ENCODE data around the gene PGA5. TPM values are rescaled to one million over a fixed set of nuclear protein-coding genes. Genes with fewer than 3 reads are reported as not detected.

The PGA5 gene
- total and polyA plus RNA-seq, 10 of the 15 experiments (the other 5 are each of a cell fraction or from before 2014, with no cell fraction given): not detected

DNA sequence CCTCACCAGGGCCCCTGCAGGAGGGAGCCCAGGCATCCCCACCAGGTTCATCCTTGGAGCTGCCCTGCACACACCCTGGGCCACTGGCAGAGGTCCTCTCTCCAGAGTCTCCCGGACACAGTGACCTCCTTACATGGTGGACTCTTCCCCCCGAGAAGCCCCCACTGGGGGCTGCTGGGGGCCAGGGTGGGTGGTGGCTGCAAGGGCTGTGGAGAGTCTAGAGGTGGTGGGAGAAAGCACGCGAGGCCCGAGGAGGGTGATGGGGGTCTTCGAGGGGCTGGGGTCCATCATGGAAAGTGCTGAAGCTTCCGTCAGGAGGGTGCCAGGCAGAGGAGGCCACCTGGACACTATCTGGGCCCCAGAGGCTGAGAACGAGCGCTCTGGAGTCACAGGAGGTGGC is 17.6 kb downstream of the PGA5 start:
- Histone ChIP-seq H3K4me3 (no peak overlapping the region), H4K20me1 (ENCODE audit: control insufficient read depth, insufficient read depth) (no peaks in the 10 kb centered on the region), H3K4me1 (ENCODE audit: control insufficient read depth, insufficient read depth, low read length) (no peaks in the 10 kb centered on the region), H3K79me2 (ENCODE audit: control insufficient read depth, insufficient read depth, low read length) (no peaks in the 10 kb centered on the region), H2AFZ (ENCODE audit: control insufficient read depth, low read depth, low read length) (no peak overlapping the region), H3K27me3 (replicated peaks in 1 of 2; ENCODE audit: control insufficient read depth in 2 of 2, insufficient read depth in 2 of 2, low read length in 1 of 2) (no peaks in the 10 kb centered on the region), H3K4me2 (ENCODE audit: control insufficient read depth, insufficient read depth) (no peak overlapping the region), H3K36me3 (ENCODE audit: control insufficient read depth in 2 of 2, insufficient read depth in 2 of 2, low read length in 1 of 2) (no peaks in the 10 kb centered on the region), H3K9ac (ENCODE audit: control insufficient read depth, insufficient read depth, low read length) (no peak overlapping the region), H3K9me3 (replicated peaks; ENCODE audit: control insufficient read depth, insufficient read depth, low read length) (no peaks in the 10 kb centered on the region), H3K27ac (ENCODE audit: control insufficient read depth, insufficient read depth) (no peak overlapping the region)
- BruUV-seq (replicated peaks): no TSS peak
- DNase-seq (ENCODE audit: low read depth, low spot score): no peak
- ChIA-PET SMC1A (ENCODE audit: uncharacterized antibody, unreplicated experiment) (interaction anchor here (1.1 kb wide), 1 partner anchor 77 kb away, joined by 3 read pairs; no protein-coding TSS in a partner anchor), RAD21 (ENCODE audit: unreplicated experiment) (interaction anchor here (1.3 to 1.4 kb wide), 2 partner anchors 78 to 127 kb away, joined by 6 to 7 read pairs; no protein-coding TSS in a partner anchor), CTCF (interaction anchor here (1.0 to 1.5 kb wide), 4 partner anchors 52 to 219 kb away, joined by 3 to 4 read pairs (median 3); partner anchors contain the start of gene TMEM216), POLR2A (no interaction called here)
- WGBS (ENCODE audit: insufficient coverage, insufficient replicate concordance, low lambda C conversion rate, missing lambda C conversion rate): 44% methylated on average over 9 of the region's 9 CpGs
- ATAC-seq: no peak
- in situ Hi-C loops (cut with MboI): loop anchor here (5.0 kb wide), 1 partner anchor 134 kb away; the partner anchor contains the start of gene TMEM216
- FAIRE-seq: no peak
- intact Hi-C loops (cut with micrococcal nuclease; ENCODE audit: unreplicated experiment): loop anchor here (10.0 kb wide), 1 partner anchor 76 kb away; the partner anchor contains the start of genes DDB1 and TKFC
- TF ChIP-seq CHD1 (IDR thresholded peaks at IDR 0.05; ENCODE audit: low read depth, low read length) (no peak), BMI1 (IDR thresholded peaks at IDR 0.05; ENCODE audit: borderline replicate concordance) (no peak), CBX3 (IDR thresholded peaks at IDR 0.05; ENCODE audit: borderline replicate concordance, low read depth) (no peak), ASH2L (IDR thresholded peaks at IDR 0.05; ENCODE audit: borderline replicate concordance, low read depth) (no peak), EED (IDR thresholded peaks at IDR 0.05; ENCODE audit: low read depth) (no peak), CBFB (IDR thresholded peaks at IDR 0.05; ENCODE audit: low read depth) (no peak), SIX5 (IDR thresholded peaks at IDR 0.05; ENCODE audit: low read depth, low read length, severe bottlenecking) (no peak)
- TF ChIP-seq, protein P1, sequence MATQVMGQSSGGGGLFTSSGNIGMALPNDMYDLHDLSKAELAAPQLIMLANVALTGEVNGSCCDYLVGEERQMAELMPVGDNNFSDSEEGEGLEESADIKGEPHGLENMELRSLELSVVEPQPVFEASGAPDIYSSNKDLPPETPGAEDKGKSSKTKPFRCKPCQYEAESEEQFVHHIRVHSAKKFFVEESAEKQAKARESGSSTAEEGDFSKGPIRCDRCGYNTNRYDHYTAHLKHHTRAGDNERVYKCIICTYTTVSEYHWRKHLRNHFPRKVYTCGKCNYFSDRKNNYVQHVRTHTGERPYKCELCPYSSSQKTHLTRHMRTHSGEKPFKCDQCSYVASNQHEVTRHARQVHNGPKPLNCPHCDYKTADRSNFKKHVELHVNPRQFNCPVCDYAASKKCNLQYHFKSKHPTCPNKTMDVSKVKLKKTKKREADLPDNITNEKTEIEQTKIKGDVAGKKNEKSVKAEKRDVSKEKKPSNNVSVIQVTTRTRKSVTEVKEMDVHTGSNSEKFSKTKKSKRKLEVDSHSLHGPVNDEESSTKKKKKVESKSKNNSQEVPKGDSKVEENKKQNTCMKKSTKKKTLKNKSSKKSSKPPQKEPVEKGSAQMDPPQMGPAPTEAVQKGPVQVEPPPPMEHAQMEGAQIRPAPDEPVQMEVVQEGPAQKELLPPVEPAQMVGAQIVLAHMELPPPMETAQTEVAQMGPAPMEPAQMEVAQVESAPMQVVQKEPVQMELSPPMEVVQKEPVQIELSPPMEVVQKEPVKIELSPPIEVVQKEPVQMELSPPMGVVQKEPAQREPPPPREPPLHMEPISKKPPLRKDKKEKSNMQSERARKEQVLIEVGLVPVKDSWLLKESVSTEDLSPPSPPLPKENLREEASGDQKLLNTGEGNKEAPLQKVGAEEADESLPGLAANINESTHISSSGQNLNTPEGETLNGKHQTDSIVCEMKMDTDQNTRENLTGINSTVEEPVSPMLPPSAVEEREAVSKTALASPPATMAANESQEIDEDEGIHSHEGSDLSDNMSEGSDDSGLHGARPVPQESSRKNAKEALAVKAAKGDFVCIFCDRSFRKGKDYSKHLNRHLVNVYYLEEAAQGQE (IDR thresholded peaks at IDR 0.05; ENCODE audit: low read depth, low read length): no peak
- TF ChIP-seq, protein P2, sequence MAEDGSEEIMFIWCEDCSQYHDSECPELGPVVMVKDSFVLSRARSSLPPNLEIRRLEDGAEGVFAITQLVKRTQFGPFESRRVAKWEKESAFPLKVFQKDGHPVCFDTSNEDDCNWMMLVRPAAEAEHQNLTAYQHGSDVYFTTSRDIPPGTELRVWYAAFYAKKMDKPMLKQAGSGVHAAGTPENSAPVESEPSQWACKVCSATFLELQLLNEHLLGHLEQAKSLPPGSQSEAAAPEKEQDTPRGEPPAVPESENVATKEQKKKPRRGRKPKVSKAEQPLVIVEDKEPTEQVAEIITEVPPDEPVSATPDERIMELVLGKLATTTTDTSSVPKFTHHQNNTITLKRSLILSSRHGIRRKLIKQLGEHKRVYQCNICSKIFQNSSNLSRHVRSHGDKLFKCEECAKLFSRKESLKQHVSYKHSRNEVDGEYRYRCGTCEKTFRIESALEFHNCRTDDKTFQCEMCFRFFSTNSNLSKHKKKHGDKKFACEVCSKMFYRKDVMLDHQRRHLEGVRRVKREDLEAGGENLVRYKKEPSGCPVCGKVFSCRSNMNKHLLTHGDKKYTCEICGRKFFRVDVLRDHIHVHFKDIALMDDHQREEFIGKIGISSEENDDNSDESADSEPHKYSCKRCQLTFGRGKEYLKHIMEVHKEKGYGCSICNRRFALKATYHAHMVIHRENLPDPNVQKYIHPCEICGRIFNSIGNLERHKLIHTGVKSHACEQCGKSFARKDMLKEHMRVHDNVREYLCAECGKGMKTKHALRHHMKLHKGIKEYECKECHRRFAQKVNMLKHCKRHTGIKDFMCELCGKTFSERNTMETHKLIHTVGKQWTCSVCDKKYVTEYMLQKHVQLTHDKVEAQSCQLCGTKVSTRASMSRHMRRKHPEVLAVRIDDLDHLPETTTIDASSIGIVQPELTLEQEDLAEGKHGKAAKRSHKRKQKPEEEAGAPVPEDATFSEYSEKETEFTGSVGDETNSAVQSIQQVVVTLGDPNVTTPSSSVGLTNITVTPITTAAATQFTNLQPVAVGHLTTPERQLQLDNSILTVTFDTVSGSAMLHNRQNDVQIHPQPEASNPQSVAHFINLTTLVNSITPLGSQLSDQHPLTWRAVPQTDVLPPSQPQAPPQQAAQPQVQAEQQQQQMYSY (CRISPR knock-in tag; IDR thresholded peaks at IDR 0.05): no peak
- TF ChIP-seq, protein P3, sequence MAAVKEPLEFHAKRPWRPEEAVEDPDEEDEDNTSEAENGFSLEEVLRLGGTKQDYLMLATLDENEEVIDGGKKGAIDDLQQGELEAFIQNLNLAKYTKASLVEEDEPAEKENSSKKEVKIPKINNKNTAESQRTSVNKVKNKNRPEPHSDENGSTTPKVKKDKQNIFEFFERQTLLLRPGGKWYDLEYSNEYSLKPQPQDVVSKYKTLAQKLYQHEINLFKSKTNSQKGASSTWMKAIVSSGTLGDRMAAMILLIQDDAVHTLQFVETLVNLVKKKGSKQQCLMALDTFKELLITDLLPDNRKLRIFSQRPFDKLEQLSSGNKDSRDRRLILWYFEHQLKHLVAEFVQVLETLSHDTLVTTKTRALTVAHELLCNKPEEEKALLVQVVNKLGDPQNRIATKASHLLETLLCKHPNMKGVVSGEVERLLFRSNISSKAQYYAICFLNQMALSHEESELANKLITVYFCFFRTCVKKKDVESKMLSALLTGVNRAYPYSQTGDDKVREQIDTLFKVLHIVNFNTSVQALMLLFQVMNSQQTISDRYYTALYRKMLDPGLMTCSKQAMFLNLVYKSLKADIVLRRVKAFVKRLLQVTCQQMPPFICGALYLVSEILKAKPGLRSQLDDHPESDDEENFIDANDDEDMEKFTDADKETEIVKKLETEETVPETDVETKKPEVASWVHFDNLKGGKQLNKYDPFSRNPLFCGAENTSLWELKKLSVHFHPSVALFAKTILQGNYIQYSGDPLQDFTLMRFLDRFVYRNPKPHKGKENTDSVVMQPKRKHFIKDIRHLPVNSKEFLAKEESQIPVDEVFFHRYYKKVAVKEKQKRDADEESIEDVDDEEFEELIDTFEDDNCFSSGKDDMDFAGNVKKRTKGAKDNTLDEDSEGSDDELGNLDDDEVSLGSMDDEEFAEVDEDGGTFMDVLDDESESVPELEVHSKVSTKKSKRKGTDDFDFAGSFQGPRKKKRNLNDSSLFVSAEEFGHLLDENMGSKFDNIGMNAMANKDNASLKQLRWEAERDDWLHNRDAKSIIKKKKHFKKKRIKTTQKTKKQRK (IDR thresholded peaks at IDR 0.05; ENCODE audit: low read depth, low read length): no peak
- TF ChIP-seq, protein P4, sequence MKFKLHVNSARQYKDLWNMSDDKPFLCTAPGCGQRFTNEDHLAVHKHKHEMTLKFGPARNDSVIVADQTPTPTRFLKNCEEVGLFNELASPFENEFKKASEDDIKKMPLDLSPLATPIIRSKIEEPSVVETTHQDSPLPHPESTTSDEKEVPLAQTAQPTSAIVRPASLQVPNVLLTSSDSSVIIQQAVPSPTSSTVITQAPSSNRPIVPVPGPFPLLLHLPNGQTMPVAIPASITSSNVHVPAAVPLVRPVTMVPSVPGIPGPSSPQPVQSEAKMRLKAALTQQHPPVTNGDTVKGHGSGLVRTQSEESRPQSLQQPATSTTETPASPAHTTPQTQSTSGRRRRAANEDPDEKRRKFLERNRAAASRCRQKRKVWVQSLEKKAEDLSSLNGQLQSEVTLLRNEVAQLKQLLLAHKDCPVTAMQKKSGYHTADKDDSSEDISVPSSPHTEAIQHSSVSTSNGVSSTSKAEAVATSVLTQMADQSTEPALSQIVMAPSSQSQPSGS (IDR thresholded peaks at IDR 0.05; ENCODE audit: low read length): no peak
